GM21737 (cell line): ENCODE results near the gene ZNG1A.
"Not testable (repeated sequence)": the region's sequence is repeated elsewhere in the genome, so short reads cannot be mapped to it uniquely, and the experiment has no call there.

Experiments
- ATAC-seq: cut with Tn5 transposase; IDR thresholded peaks from one replicate; pipeline ENCODE4 v1.9.1; 2021; ENCODE audit warnings: mild to moderate bottlenecking, moderate library complexity; ENCODE audit not compliant: unreplicated experiment

The ZNG1A gene

GRCh38 chr9:178970-179383 lies at the start of gene ZNG1A:
Gene ZNG1A (minus strand): TSS chr9:179056. CDS start chr9:178969, 87 bp downstream.
- ATAC-seq: not testable (repeated sequence)

- ATAC-seq: no peak
Measured at GRCh38 chr9:227860-228259, 49.0 kb upstream of the ZNG1A start.

GRCh38 chr9:224582-225520 lies 46.0 kb upstream of the ZNG1A start:
- no peak for ATAC-seq

- no peak for ATAC-seq
Measured at GRCh38 chr9:224026-224425, 45.2 kb upstream of the ZNG1A start.

- ATAC-seq: no peak
Measured at GRCh38 chr9:223152-223551, 44.3 kb upstream of the ZNG1A start.

DNA sequence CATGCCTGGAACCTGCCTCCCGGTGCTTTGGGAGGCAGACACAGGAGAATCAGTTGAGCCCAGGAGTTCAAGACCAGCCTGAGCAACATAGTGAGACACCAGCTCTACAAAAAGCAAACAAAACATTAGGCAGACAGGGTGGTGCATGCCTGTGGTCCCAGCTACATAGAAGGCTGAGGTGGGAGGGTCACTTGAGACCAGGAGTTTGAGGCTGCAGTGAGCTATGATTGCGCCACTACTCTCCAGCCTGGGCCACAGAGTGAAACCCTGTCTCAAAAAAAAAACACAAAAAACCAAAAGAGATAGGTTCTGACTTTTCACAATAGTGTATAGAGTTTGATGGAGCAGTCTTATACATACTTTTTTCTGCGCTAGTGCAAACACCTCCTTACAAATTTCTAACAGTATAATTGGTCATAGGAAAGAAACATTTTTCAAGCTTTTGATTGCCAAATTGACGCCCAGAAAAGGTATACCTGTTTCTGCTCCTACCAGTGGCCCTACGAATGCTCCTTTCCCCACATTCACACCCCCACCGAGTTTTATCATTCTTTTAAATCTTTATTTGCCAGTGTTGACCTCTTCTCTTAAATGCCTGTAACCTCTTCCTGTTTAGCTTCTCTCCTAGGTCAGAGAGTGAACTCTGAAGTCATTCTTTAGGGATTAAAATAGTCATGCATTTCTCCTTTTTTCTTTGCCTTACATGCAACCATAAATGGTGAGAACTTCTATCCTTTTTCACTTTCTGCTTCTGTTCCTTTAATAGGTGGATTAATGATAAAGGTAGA lies 43.3 kb upstream of the ZNG1A start:
- no peak for ATAC-seq

DNA sequence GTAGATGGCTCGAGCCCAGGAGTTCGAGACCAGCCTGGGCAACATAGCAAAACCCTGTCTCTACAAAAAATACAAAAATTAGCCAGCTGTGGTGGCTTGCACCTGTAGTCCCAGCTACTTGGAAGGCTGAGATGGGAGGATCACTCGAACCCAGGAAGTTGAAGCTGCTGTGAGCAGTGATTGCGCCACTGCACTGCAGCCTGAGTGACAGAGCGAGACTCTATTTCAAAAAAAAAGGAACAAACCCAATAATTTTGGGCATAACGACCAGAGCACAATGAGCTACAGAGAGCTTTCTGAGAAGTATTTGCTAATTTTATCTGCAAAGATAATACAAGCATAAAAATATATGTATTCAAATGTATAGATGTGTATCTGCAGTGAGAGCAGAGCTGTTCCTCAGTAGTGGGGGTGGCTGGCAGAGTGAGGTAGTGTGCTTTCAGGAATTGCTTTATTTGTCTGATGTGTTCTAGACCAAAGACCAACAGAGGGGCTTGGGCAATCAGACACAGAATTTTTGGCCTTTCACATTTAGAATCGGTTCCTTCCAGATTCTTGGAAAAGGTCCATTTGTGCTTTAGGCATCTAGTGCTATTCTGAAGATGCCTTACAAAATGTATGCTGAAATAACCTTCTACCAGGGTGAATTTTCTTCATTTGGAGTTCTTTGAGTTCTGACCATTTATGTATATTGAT lies 41.0 kb upstream of the ZNG1A start:
- no peak for ATAC-seq

- not testable (repeated sequence) for ATAC-seq
Measured at GRCh38 chr9:219036-219435, 40.2 kb upstream of the ZNG1A start.

GRCh38 chr9:217950-218349 lies 39.1 kb upstream of the ZNG1A start:
- ATAC-seq: no peak

GRCh38 chr9:216866-217265 lies 38.0 kb upstream of the ZNG1A start:
- no peak for ATAC-seq

DNA sequence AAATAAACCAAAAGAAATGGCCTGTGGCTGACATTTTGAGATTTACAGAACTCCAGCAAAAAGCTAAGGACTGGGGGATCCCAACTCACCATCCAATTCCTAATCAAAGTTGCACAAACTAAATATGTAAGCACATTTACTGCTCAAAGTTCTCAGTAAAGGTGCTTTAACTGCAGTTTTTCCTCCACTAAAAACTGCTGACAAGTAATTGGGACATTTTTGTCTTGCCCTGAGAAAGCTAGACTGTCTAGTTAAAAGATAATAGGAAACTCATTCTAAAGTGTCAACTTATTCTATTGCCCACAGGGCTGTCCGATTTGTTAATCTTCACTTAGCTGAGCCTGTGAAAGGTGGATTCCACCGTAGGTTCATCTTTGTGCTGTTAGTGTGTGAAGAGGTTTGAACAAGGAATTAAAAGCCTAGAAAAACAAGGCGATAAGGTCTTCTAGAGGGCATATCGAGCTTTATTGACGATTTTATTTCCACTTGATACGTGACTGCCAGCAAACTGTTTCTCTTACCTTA lies 36.8 kb upstream of the ZNG1A start:
- no peak for ATAC-seq

DNA sequence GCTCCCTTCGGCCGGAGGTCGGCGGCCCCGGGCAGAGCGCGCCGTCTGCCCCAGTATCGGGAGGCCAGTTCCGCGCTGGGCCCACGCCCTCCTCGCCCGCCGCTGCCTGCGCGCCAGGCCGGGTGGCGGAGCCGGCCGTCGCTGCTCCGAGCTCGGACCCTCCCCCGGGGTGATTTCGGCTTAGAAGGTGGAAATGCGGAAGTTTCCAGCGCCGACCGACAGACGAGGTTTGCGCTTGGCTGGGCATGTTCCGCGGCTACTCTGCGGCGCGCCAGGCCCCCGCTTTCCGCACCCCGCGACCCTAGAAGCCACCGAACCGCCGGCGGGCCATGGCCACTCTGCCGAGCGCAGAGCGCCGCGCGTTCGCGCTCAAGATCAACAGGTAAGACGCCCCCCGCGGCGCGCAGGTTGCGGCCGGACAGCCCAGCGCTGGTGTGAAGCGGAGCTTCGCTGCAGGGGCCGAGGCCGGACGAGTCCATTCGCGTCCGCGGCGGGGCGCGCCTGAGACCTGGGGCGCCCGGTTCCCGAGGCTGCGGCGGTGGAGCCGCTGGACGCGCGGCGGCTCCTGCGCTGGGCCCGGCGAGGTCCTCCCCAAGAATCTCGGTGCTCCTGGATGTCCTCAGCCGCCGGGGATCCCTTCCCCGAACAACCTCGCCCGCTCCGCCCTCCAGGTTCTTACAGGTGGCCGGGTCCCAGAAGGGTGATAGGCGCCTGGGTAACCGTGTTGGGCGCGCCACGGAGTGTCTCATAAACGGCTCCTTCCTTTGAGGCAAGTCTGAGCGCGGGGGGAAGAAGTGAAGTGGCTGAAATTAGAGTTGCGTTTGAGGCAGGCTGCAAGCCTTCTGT lies 36.0 kb upstream of the ZNG1A start, which contains the start of gene DOCK8:
DOCK8 (plus strand) TSS at position 218 of the 846 bp plus-strand sequence; CDS start at position 330, 112 bp downstream.
- ATAC-seq: peak; percentile 87

DNA sequence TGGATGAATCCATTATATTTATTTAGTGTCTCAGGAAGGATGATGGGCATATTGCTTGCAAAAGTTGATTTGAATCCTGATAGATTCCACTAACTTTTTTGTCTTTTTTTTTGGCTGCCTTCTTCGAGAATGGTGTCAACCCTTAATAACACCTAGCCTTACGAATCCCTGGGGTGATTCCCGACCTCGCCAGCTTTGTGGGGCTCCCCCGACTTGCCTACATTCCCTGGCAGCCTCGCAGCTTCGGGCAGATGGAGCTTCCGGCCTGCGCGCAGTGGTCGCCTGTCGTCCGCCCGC lies 35.4 kb upstream of the ZNG1A start:
- no peak for ATAC-seq

GRCh38 chr9:213901-214300 lies 35.0 kb upstream of the ZNG1A start:
- ATAC-seq: not testable (repeated sequence)

GRCh38 chr9:212297-212696 lies 33.4 kb upstream of the ZNG1A start:
- no peak for ATAC-seq

GRCh38 chr9:211557-211956 lies 32.7 kb upstream of the ZNG1A start:
- no peak for ATAC-seq

- no peak for ATAC-seq
Measured at GRCh38 chr9:211036-211435, 32.2 kb upstream of the ZNG1A start.

GRCh38 chr9:209143-209758 lies 30.4 kb upstream of the ZNG1A start:
- no peak for ATAC-seq

DNA sequence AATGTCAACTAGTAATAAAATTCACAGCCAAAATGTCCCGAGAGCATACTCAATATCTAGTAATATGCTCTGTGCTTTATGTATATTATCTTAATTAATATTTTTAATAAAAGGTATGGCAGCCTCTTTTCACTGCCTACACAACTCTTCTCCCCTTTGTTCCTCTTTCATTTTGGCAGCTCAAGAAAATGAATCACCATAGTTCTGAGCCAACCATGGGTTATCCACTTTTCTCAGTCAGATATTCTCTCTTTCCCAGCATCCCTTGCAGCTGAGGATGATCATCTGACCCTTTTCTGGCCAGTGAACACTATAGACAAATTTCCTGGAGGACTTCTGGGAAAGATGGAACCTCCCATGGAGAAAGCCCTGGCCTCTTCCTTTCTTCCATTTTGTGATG lies 27.6 kb upstream of the ZNG1A start:
- ATAC-seq: no peak

DNA sequence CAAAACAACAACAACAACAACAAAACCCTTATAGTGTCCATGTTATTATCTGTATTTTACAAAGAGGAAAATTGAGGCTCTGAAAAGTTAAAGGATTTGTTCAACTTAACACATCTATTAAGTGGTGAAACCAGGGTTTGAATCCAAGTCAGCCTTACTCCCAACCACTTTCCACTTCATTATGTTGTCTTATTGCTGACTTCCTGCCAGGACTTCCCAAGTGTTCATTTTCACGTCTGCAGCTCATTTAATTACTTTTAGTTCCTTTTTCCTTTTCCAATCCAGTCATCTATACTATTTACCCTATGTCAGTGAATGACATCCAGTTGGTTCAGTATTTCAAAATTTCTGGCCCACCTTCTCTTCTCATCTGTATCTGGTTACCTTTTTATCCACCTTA lies 20.7 kb upstream of the ZNG1A start:
- ATAC-seq: not testable (repeated sequence)
